ENCODE results near the gene NADK2.

NADK2 gene

GRCh38 chr5:36239370-36240293 lies 2.1 kb downstream of the NADK2 start:
- peaks cover 6 to 40% (median 20%) of the 10 kb centered on the region in 4 experiments for H3K4me1 ChIP-seq (ENCODE audit: control extremely low read depth in 1 of 4, control insufficient read depth in 4 of 4, insufficient read depth in 4 of 4, low read length in 3 of 4)
- no peaks in the 10 kb centered on the region for H3K36me3 ChIP-seq (ENCODE audit: control insufficient read depth in 4 of 4, insufficient read depth in 4 of 4, low read length in 3 of 4)
- H3K9me3 ChIP-seq (ENCODE audit: control extremely low read depth in 1 of 5, control insufficient read depth in 4 of 5, insufficient read depth in 2 of 5, low read depth in 1 of 5, low read length in 4 of 5) = no peaks in the 10 kb centered on the region
- ChIA-PET CTCF (interaction anchor here (3.2 to 3.4 kb wide), 2 partner anchors 10 to 18 kb away, joined by 10 to 13 read pairs; no protein-coding TSS in a partner anchor), POLR2A (no interaction called here)
- H3K4me3 ChIP-seq (ENCODE audit: control insufficient read depth in 1 of 7, extremely low read depth in 1 of 7, insufficient read depth in 4 of 7, low read depth in 2 of 7, low read length in 6 of 7) = peak overlapping the region in 3 of 7 experiments; percentile 81 to 86 (median 83)
- WGBS (ENCODE audit: insufficient coverage) = 92% methylated on average over 2 of the region's 4 CpGs
- peak overlapping the region in 1 of 2 experiments; percentile 87 for H3K27ac ChIP-seq (ENCODE audit: insufficient read depth in 1 of 2, low read depth in 1 of 2, low read length in 2 of 2, poor library complexity in 1 of 2, severe bottlenecking in 2 of 2)
- no peak for DNase-seq
- H3K27me3 ChIP-seq (replicated peaks in 2 of 5; ENCODE audit: control insufficient read depth in 4 of 5, insufficient read depth in 5 of 5, low read length in 4 of 5) = no peaks in the 10 kb centered on the region

GRCh38 chr5:36238502-36239295 lies 3.0 kb downstream of the NADK2 start:
- CTCF ChIA-PET = interaction anchor here (1.0 to 3.2 kb wide), 4 partner anchors 17 to 65 kb away, joined by 3 to 10 read pairs (median 4); no protein-coding TSS in a partner anchor
- Histone ChIP-seq H3K36me3 (ENCODE audit: control insufficient read depth in 4 of 4, insufficient read depth in 4 of 4, low read length in 3 of 4) (no peaks in the 10 kb centered on the region), H3K4me3 (ENCODE audit: control insufficient read depth in 1 of 7, extremely low read depth in 1 of 7, insufficient read depth in 4 of 7, low read depth in 2 of 7, low read length in 6 of 7) (peak overlapping the region in 1 of 7 experiments; percentile 5), H3K9me3 (ENCODE audit: control extremely low read depth in 1 of 5, control insufficient read depth in 4 of 5, insufficient read depth in 2 of 5, low read depth in 1 of 5, low read length in 4 of 5) (no peaks in the 10 kb centered on the region), H3K27me3 (replicated peaks in 2 of 5; ENCODE audit: control insufficient read depth in 4 of 5, insufficient read depth in 5 of 5, low read length in 4 of 5) (no peaks in the 10 kb centered on the region), H3K4me1 (ENCODE audit: control extremely low read depth in 1 of 4, control insufficient read depth in 4 of 4, insufficient read depth in 4 of 4, low read length in 3 of 4) (peaks cover 6 to 40% (median 20%) of the 10 kb centered on the region in 4 experiments), H3K27ac (ENCODE audit: insufficient read depth in 1 of 2, low read depth in 1 of 2, low read length in 2 of 2, poor library complexity in 1 of 2, severe bottlenecking in 2 of 2) (no peak overlapping the region)
- DNase-seq = no peak
- WGBS (ENCODE audit: insufficient coverage) = 76% methylated on average over 1 of the region's 2 CpGs
- POLR2A ChIA-PET = no interaction called here

GRCh38 chr5:36237751-36238150 lies 4.0 kb downstream of the NADK2 start:
- no peak overlapping the region for H3K27ac ChIP-seq (ENCODE audit: insufficient read depth in 1 of 2, low read depth in 1 of 2, low read length in 2 of 2, poor library complexity in 1 of 2, severe bottlenecking in 2 of 2)
- WGBS (ENCODE audit: insufficient coverage) = 89% methylated on average over 2 of the region's 2 CpGs

GRCh38 chr5:36236801-36237200 lies 4.9 kb downstream of the NADK2 start:
- ChIA-PET CTCF (interaction anchor here (0.7 to 3.2 kb wide), 5 partner anchors 14 to 67 kb away, joined by 3 to 10 read pairs (median 3); no protein-coding TSS in a partner anchor), POLR2A (no interaction called here)
- Histone ChIP-seq H3K27ac (ENCODE audit: insufficient read depth in 1 of 2, low read depth in 1 of 2, low read length in 2 of 2, poor library complexity in 1 of 2, severe bottlenecking in 2 of 2) (no peak overlapping the region), H3K27me3 (replicated peaks in 2 of 5; ENCODE audit: control insufficient read depth in 4 of 5, insufficient read depth in 5 of 5, low read length in 4 of 5) (no peaks in the 10 kb centered on the region), H3K4me1 (ENCODE audit: control extremely low read depth in 1 of 4, control insufficient read depth in 4 of 4, insufficient read depth in 4 of 4, low read length in 3 of 4) (peaks cover 4 to 33% (median 13%) of the 10 kb centered on the region in 4 experiments), H3K9me3 (ENCODE audit: control extremely low read depth in 1 of 5, control insufficient read depth in 4 of 5, insufficient read depth in 2 of 5, low read depth in 1 of 5, low read length in 4 of 5) (no peaks in the 10 kb centered on the region), H3K36me3 (ENCODE audit: control insufficient read depth in 4 of 4, insufficient read depth in 4 of 4, low read length in 3 of 4) (no peaks in the 10 kb centered on the region), H3K4me3 (ENCODE audit: control insufficient read depth in 1 of 7, extremely low read depth in 1 of 7, insufficient read depth in 4 of 7, low read depth in 2 of 7, low read length in 6 of 7) (no peak overlapping the region)
- peak in 2 of 3 donors; percentile 42 to 46 for DNase-seq

More at GRCh38 chr5:36237751-36238150, 4.0 kb downstream of the NADK2 start:
- H3K9me3 ChIP-seq (ENCODE audit: control extremely low read depth in 1 of 5, control insufficient read depth in 4 of 5, insufficient read depth in 2 of 5, low read depth in 1 of 5, low read length in 4 of 5) = no peaks in the 10 kb centered on the region
- peak; percentile 23 to 67 (median 46) for DNase-seq
- no peaks in the 10 kb centered on the region for H3K36me3 ChIP-seq (ENCODE audit: control insufficient read depth in 4 of 4, insufficient read depth in 4 of 4, low read length in 3 of 4)
- CTCF ChIA-PET = interaction anchor here (1.0 to 3.2 kb wide), 4 partner anchors 16 to 66 kb away, joined by 3 to 10 read pairs (median 4); no protein-coding TSS in a partner anchor
- POLR2A ChIA-PET = no interaction called here
- H3K4me1 ChIP-seq (ENCODE audit: control extremely low read depth in 1 of 4, control insufficient read depth in 4 of 4, insufficient read depth in 4 of 4, low read length in 3 of 4) = peaks cover 6 to 37% (median 18%) of the 10 kb centered on the region in 4 experiments
- H3K27me3 ChIP-seq (replicated peaks in 2 of 5; ENCODE audit: control insufficient read depth in 4 of 5, insufficient read depth in 5 of 5, low read length in 4 of 5) = no peaks in the 10 kb centered on the region
- H3K4me3 ChIP-seq (ENCODE audit: control insufficient read depth in 1 of 7, extremely low read depth in 1 of 7, insufficient read depth in 4 of 7, low read depth in 2 of 7, low read length in 6 of 7) = no peak overlapping the region

- H3K9me3 ChIP-seq (ENCODE audit: control extremely low read depth in 1 of 5, control insufficient read depth in 4 of 5, insufficient read depth in 2 of 5, low read depth in 1 of 5, low read length in 4 of 5) = no peaks in the 10 kb centered on the region
- ChIA-PET CTCF (no interaction called here), POLR2A (no interaction called here)
- H3K36me3 ChIP-seq (ENCODE audit: control insufficient read depth in 4 of 4, insufficient read depth in 4 of 4, low read length in 3 of 4) = no peaks in the 10 kb centered on the region
- H3K4me1 ChIP-seq (ENCODE audit: control extremely low read depth in 1 of 4, control insufficient read depth in 4 of 4, insufficient read depth in 4 of 4, low read length in 3 of 4) = peaks cover 0 to 3% (median under 1%) of the 10 kb centered on the region in 4 experiments
- 95% methylated on average over 3 of the region's 3 CpGs for WGBS (ENCODE audit: insufficient coverage)
- DNase-seq = no peak
- H3K4me3 ChIP-seq (ENCODE audit: control insufficient read depth in 1 of 7, extremely low read depth in 1 of 7, insufficient read depth in 4 of 7, low read depth in 2 of 7, low read length in 6 of 7) = no peak overlapping the region
- no peak overlapping the region for H3K27ac ChIP-seq (ENCODE audit: insufficient read depth in 1 of 2, low read depth in 1 of 2, low read length in 2 of 2, poor library complexity in 1 of 2, severe bottlenecking in 2 of 2)
- H3K27me3 ChIP-seq (replicated peaks in 2 of 5; ENCODE audit: control insufficient read depth in 4 of 5, insufficient read depth in 5 of 5, low read length in 4 of 5) = no peaks in the 10 kb centered on the region
Measured at GRCh38 chr5:36232533-36232932, 9.2 kb downstream of the NADK2 start.

GRCh38 chr5:36230151-36230790 lies 11.5 kb downstream of the NADK2 start:
- no peak overlapping the region for H3K4me3 ChIP-seq (ENCODE audit: control insufficient read depth in 1 of 7, extremely low read depth in 1 of 7, insufficient read depth in 4 of 7, low read depth in 2 of 7, low read length in 6 of 7)
- H3K9me3 ChIP-seq (ENCODE audit: control extremely low read depth in 1 of 5, control insufficient read depth in 4 of 5, insufficient read depth in 2 of 5, low read depth in 1 of 5, low read length in 4 of 5) = no peaks in the 10 kb centered on the region
- ChIA-PET CTCF (interaction anchor here (1.9 kb wide), 1 partner anchor 11 kb away, joined by 13 read pairs; the partner anchor contains the start of gene NADK2), POLR2A (no interaction called here)
- H3K36me3 ChIP-seq (ENCODE audit: control insufficient read depth in 4 of 4, insufficient read depth in 4 of 4, low read length in 3 of 4) = peaks cover 0 to 5% (median 2%) of the 10 kb centered on the region in 4 experiments
- H3K27me3 ChIP-seq (replicated peaks in 2 of 5; ENCODE audit: control insufficient read depth in 4 of 5, insufficient read depth in 5 of 5, low read length in 4 of 5) = no peaks in the 10 kb centered on the region
- H3K4me1 ChIP-seq (ENCODE audit: control extremely low read depth in 1 of 4, control insufficient read depth in 4 of 4, insufficient read depth in 4 of 4, low read length in 3 of 4) = no peaks in the 10 kb centered on the region
- DNase-seq = no peak
- no peak overlapping the region for H3K27ac ChIP-seq (ENCODE audit: insufficient read depth in 1 of 2, low read depth in 1 of 2, low read length in 2 of 2, poor library complexity in 1 of 2, severe bottlenecking in 2 of 2)
- WGBS (ENCODE audit: insufficient coverage) = no CpG with 5 or more reads among the region's 1 CpG

Data from common myeloid progenitor, CD34-positive (primary cell).